ENCODE data around the gene CCDC157. TPM values are rescaled to one million over a fixed set of nuclear protein-coding genes. Genes with fewer than 3 reads are reported as not detected.
A peak's percentile ranks its signal among the peaks of the same experiment; 100 is the strongest.

CCDC157 gene
- total RNA-seq, 2 experiments from 2014 or later = 2.1 to 2.9 TPM

DNA sequence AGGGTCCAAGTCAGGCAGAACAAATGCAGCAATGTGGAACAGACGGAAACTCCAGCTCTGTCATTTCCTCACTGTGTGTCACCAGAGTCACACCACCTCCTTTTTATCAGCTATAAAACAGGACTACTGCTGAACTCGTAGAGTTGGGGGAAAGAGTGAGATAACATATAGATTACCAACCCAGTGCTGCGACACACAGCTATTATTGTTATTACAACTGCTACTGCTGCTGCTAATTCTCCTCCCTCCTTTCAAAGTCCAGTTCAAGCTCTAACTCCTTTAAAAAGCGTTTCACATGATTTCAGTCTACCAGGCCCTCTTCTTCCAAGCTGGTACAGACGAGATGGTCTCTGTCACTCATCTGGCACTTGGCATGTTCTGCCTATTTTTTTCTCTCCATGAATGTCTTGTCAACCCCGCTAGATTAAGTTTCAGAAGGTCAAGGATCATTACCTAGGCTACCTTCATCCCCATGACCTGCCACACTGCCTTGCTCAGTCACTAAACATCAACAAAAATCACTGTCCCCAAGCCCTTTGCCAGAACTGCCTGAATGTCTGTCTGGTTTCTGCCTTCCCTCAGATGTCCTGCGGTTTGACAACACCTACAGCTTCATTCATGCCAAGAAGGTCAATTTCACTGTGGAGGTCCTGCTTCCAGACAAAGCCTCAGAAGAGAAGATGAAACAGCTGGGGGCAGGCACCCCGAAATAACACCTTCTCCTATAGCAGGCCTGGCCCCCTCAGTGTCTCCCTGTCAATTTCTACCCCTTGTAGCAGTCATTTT lies 65.1 kb downstream of the CCDC157 start:
- Mint-ChIP-seq H3K27me3 (no peaks in the 10 kb centered on the region), H3K27ac (peak overlapping the region; percentile 95), H3K9me3 (no peaks in the 10 kb centered on the region), H3K4me1 (ENCODE audit: low read depth) (peaks cover 52% of the 10 kb centered on the region), H3K4me3 (peak overlapping the region; percentile 90), H3K36me3 (peaks cover 31% of the 10 kb centered on the region)
- DNase-seq = peak; percentile 43
- POLR2A ChIA-PET = interaction anchor here (0.5 to 6.0 kb wide), 12 partner anchors 11 to 157 kb away, joined by 3 to 53 read pairs (median 3); partner anchors contain the start of genes CCDC157, SEC14L2 and SF3A1
- CTCF ChIA-PET = interaction anchor here (1.0 to 7.5 kb wide), 7 partner anchors 13 to 167 kb away, joined by 3 to 113 read pairs (median 5); partner anchors contain the start of genes CASTOR1, RNF215 and SEC14L2
- intact Hi-C loops (cut with micrococcal nuclease) = loop anchor here (5.0 to 10.0 kb wide), 2 partner anchors 75 to 257 kb away; no protein-coding TSS in a partner anchor

DNA sequence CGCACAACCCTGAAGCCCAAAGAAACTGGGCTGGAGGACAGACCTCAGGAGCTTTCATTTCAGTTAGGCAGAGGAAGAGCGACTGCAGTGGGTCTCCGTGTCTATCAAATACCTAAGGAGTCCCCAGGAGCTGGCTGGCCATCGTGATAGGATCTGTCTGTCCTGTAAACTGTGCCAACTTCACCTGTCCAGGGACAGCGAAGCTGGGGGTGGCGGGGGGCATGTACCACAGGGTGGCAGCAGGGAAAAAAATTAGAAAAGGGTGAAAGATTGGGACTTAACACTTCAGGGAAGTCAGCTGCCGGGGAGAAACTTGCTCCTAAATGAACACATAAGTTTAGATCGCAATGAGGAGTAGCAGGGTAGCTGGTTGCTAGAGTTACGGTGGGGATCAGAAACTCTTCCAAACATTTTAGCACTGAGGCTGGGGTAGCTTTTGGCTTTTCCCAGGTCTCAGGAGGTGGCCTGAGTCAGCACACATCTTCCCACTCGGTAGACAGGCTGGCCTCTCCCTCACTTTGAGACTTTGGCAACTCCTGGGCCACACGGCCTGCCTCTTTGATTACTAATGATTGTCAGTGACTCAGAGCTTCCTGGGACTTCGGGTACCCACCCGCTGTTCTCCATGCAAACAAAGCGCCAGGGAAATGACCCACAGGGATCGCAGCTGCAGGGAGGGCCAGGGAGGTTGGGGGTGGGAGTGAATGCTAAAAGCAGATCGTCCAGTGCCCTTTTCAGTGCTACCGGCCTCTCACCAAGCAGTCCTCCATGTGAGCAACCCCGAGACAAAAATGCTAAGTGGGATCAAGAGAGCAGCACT lies 65.9 kb downstream of the CCDC157 start:
- peaks cover 30% of the 10 kb centered on the region for H3K36me3 Mint-ChIP-seq

DNA sequence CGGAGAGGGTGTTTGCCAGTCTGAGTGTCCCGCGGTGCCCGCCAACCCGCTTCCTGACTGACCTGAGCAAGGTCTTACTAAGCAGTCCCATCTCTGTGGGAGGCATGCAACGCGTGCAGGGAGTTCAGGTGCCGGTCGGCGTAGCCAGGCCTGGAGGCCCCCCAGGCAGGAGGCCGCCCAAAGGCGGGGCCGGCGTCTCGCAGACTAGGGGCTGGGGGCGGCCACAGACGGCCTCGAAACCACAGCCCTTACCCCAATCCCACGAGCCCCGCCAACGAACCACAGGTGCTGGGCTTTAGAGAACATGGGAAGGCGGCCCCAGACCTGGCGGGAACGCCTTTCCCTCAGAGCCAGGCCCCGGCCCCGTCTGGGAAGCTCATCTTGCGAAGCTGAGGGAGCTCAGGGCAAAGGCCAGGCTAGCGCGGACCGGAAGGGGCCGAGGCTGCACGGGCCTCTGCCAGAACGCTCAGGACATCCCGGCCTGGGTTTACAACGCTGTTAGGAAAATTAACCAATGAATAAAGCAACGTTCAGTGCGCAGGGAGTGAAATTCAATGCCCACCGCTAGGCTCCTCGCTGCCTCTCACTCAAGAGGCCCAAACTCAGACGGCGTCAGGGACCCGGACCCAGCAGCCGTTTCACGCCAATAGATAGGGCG lies 66.6 kb downstream of the CCDC157 start:
- ChIA-PET CTCF (interaction anchor here (0.6 to 7.5 kb wide), 13 partner anchors 11 to 179 kb away, joined by 3 to 113 read pairs (median 5); partner anchors contain the start of genes CASTOR1, CCDC157, RNF215 and SEC14L2), POLR2A (interaction anchor here (0.8 to 6.0 kb wide), 14 partner anchors 9 to 545 kb away, joined by 3 to 53 read pairs (median 4); partner anchors contain the start of genes CCDC157, MORC2, SEC14L2 and SF3A1)
- Mint-ChIP-seq H3K9me3 (no peaks in the 10 kb centered on the region), H3K36me3 (peaks cover 29% of the 10 kb centered on the region), H3K4me1 (ENCODE audit: low read depth) (peaks cover 58% of the 10 kb centered on the region), H3K4me3 (peak overlapping the region; percentile 90), H3K27ac (peak overlapping the region; percentile 95), H3K27me3 (no peaks in the 10 kb centered on the region)
- intact Hi-C loops (cut with micrococcal nuclease) = loop anchor here (1.0 to 10.0 kb wide), 3 partner anchors 67 to 259 kb away; partner anchors contain the start of gene SF3A1
- DNase-seq = peak; percentile 83

More for the DNA sequence above, 65.9 kb downstream of the CCDC157 start:
- Mint-ChIP-seq H3K4me3 (peak overlapping the region; percentile 90), H3K27ac (peak overlapping the region; percentile 95), H3K9me3 (no peaks in the 10 kb centered on the region), H3K4me1 (ENCODE audit: low read depth) (peaks cover 58% of the 10 kb centered on the region), H3K27me3 (no peaks in the 10 kb centered on the region)
- CTCF ChIA-PET = interaction anchor here (0.6 to 7.5 kb wide), 9 partner anchors 10 to 179 kb away, joined by 3 to 113 read pairs (median 11); partner anchors contain the start of genes CASTOR1, RNF215 and SEC14L2
- peak; percentile 68 for DNase-seq
- intact Hi-C loops (cut with micrococcal nuclease) = loop anchor here (1.0 to 10.0 kb wide), 3 partner anchors 66 to 258 kb away; partner anchors contain the start of gene SF3A1
- POLR2A ChIA-PET = interaction anchor here (0.5 to 6.0 kb wide), 15 partner anchors 8 to 212 kb away, joined by 3 to 53 read pairs (median 3); partner anchors contain the start of genes CCDC157, SEC14L2, SF3A1 and SLC35E4

DNA sequence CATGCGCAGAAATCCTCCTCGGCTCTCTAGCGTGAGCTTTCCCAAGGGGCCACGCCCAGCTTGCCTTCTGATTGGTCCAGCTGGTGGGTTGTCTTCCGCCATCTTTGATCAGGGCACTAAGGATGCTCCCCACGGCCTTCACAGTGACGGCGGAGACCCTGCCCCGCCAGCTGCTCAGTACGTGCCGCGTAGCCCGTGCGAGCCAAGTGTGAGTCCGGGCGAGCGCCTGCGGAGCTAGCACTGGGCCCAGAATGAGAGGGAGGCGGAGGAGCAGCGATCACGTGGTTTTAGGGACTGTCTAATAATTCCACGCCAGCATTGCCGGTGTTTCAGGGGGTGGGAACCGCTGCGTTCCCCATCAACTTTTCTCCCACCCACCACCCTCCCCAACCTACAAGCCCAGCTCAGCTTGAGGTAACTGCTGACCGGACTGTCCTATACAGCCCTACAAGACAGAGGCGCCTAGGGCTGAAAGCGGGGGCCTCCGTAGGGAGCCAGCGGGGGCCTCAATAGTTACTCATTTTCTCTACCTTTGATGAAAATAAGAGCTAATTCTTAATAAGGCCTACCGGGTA lies 67.2 kb downstream of the CCDC157 start:
- Mint-ChIP-seq H3K4me3 (peak overlapping the region; percentile 90), H3K9me3 (no peaks in the 10 kb centered on the region), H3K27ac (peak overlapping the region; percentile 95), H3K27me3 (no peaks in the 10 kb centered on the region), H3K4me1 (ENCODE audit: low read depth) (peaks cover 58% of the 10 kb centered on the region), H3K36me3 (peaks cover 31% of the 10 kb centered on the region)
- intact Hi-C loops (cut with micrococcal nuclease) = loop anchor here (1.0 to 10.0 kb wide), 4 partner anchors 68 to 259 kb away; partner anchors contain the start of genes PES1 and SF3A1
- CTCF ChIA-PET = interaction anchor here (0.7 to 7.5 kb wide), 15 partner anchors 10 to 316 kb away, joined by 3 to 113 read pairs (median 5); partner anchors contain the start of genes CASTOR1, CCDC157, RNF215 and SEC14L2
- POLR2A ChIA-PET = interaction anchor here (0.8 to 6.0 kb wide), 15 partner anchors 9 to 545 kb away, joined by 3 to 53 read pairs (median 4); partner anchors contain the start of genes CCDC157, MORC2, SEC14L2 and SF3A1
- DNase-seq = peak; percentile 99

DNA sequence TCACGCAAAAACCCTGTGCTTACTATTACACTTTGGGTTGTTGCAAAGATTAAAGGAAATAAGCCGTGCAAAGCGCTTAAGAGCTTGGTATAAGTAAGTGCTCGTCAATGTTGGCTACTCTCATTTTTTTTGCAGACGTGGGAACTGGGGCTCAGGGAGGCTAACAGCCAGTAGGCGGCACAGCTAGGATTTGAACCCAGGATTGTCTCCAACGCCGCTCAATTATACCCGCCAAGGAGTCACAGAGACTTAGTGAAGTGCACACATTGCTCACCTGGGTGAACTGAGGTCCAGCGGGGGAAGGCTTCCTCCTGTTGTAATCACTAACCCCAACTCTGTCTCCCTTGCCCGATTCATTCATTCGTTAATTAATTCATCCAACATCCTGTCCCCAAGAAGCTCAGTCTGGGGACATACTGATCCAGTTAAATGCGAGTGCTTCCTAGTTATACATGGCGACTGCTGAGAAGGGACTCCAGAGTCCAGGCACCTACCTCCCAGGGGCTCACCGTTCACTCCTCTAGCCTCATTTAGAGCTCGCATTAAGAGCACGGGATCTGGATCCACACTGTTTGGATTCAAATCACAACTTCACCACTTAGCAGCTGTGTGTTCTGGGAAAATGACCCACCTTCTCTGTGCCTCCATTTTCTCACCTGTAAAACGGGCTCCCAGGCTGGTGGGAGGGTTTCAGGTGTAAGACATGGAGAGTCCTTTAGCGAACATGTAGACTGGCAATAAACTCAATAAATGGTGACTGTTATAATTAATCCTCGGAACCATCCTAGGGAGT lies 67.9 kb downstream of the CCDC157 start:
- Mint-ChIP-seq H3K4me3 (peak overlapping the region; percentile 90), H3K27me3 (no peaks in the 10 kb centered on the region), H3K9me3 (no peaks in the 10 kb centered on the region), H3K27ac (peak overlapping the region; percentile 95), H3K36me3 (peaks cover 31% of the 10 kb centered on the region), H3K4me1 (ENCODE audit: low read depth) (peaks cover 57% of the 10 kb centered on the region)
- CTCF ChIA-PET = interaction anchor here (0.7 to 7.5 kb wide), 16 partner anchors 10 to 317 kb away, joined by 3 to 113 read pairs (median 5); partner anchors contain the start of genes CASTOR1, RNF215 and SEC14L2
- POLR2A ChIA-PET = interaction anchor here (0.8 to 6.0 kb wide), 15 partner anchors 9 to 544 kb away, joined by 3 to 53 read pairs (median 5); partner anchors contain the start of genes CCDC157, MORC2, SEC14L2 and SF3A1
- peak; percentile 52 for DNase-seq
- intact Hi-C loops (cut with micrococcal nuclease) = loop anchor here (1.0 to 10.0 kb wide), 3 partner anchors 77 to 260 kb away; partner anchors contain the start of gene PES1

DNA sequence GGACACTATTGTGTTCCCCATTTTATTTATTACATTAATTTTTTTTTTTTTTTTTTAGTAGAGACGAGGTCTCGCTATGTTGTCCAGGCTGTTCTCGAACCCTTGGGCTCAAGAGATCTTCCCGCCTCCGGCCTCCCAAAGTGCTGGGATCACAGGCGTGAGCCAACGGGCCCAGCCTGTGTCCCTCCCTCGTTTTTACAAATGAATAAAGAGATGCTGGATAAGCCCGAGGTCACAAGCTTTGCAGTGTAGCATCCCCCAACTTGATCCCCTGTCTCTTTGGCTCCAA lies 68.5 kb downstream of the CCDC157 start:
- no peak for DNase-seq
- Mint-ChIP-seq H3K27ac (peak overlapping the region; percentile 95), H3K27me3 (no peaks in the 10 kb centered on the region), H3K4me1 (ENCODE audit: low read depth) (peaks cover 52% of the 10 kb centered on the region), H3K4me3 (peak overlapping the region; percentile 90), H3K9me3 (no peaks in the 10 kb centered on the region), H3K36me3 (peaks cover 28% of the 10 kb centered on the region)
- intact Hi-C loops (cut with micrococcal nuclease) = loop anchor here (10.0 kb wide), 1 partner anchor 260 kb away; no protein-coding TSS in a partner anchor
- ChIA-PET POLR2A (interaction anchor here (1.2 to 6.0 kb wide), 5 partner anchors 13 to 159 kb away, joined by 4 to 53 read pairs (median 10); partner anchors contain the start of gene SEC14L2), CTCF (interaction anchor here (0.7 to 7.5 kb wide), 12 partner anchors 11 to 311 kb away, joined by 3 to 113 read pairs (median 8); partner anchors contain the start of genes CASTOR1, RNF215 and SEC14L2)

DNA sequence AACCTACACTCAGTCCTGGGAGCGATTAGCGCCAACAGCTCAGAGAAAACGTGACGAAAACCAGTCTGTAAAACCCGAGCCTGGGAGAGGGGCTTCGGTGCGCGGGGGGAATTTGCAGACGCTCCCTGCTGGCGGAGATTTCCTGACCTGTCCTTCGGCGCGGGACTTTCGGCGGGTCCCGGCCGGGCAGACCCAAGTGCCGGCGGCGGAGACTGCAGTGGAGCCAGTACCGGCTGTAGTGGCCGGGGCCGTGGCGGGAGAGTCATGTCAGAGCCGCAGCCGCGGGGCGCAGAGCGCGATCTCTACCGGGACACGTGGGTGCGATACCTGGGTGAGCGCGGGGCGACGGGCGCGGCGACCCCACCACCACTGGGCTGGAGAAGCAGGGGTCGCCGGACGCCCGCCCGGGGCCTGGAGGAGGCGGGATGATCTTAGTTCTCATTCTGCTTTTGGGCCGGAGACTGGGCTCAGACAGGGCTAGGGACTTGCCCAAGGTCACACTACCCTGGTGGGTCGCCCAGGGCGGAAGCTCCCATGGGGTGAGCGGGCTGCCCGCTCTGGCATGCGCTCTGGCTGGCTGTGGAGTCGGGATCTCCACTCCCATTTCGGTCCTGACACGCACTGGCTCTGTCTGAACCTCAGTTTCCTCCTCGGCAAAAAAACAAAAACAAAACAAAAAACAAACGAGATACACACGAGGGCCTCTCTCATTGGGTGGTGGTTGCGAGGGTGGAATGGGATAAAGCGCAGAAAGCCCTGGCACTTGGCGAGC lies 69.0 kb downstream of the CCDC157 start, which contains the start of gene MTFP1:
Gene MTFP1, plus strand, starts transcription at position 153 of the 772 bp plus-strand sequence. Its CDS starts 112 bp downstream, at position 265.
- ChIA-PET CTCF (interaction anchor here (0.7 to 7.5 kb wide), 15 partner anchors 9 to 312 kb away, joined by 3 to 113 read pairs (median 4); partner anchors contain the start of genes CASTOR1, RNF215 and SEC14L2), POLR2A (interaction anchor here (1.0 to 6.0 kb wide), 8 partner anchors 9 to 160 kb away, joined by 3 to 53 read pairs (median 4); partner anchors contain the start of gene SEC14L2)
- intact Hi-C loops (cut with micrococcal nuclease) = loop anchor here (1.0 to 10.0 kb wide), 5 partner anchors 9 to 261 kb away; partner anchors contain the start of genes CASTOR1 and OSM

More for the DNA sequence above, 69.0 kb downstream of the CCDC157 start, which contains the start of gene MTFP1:
- H3K27me3 Mint-ChIP-seq = no peaks in the 10 kb centered on the region
- H3K27ac Mint-ChIP-seq = peak within 1 kb of the TSS; percentile 95
- H3K4me1 Mint-ChIP-seq (ENCODE audit: low read depth) = peaks cover 47% of the 10 kb centered on the region
- peak; percentile 56 for DNase-seq
- H3K9me3 Mint-ChIP-seq = no peaks in the 10 kb centered on the region
- peak within 1 kb of the TSS; percentile 90 for H3K4me3 Mint-ChIP-seq
- H3K36me3 Mint-ChIP-seq = peaks cover 25% of the 10 kb centered on the region

All from activated CD4-positive, alpha-beta memory T cell treated with anti-CD3 and anti-CD28 coated beads for 36 hours (primary cell).